HEK293T (cell line): ENCODE results near the gene POLR2A.

ENCODE experiments used
- CTCF ChIA-PET: fragments of 350-600 bp; formaldehyde crosslinking; extraction: SDS; loops from one replicate; lab custom pipeline; 2021; ENCODE audit warnings: antibody characterized with exemption, inconsistent platforms; lab: Yijun Ruan, JAX
- POLR2A ChIA-PET: fragments of 350-600 bp; formaldehyde crosslinking; extraction: SDS; loops from one replicate; lab custom pipeline; 2020; ENCODE audit warnings: antibody characterized with exemption, inconsistent platforms; lab: Yijun Ruan, JAX
- DNase-seq: peaks from one replicate; pipeline ENCODE4 v3.0.0; 2012; ENCODE audit warnings: mixed read lengths; ENCODE audit errors: extremely low spot score
- ARNT ChIP-seq: fragments of 450-650 bp; IDR thresholded peaks from 2 replicates; pipeline ENCODE4 v1.6.1; 2017; ENCODE audit warnings: mild to moderate bottlenecking
- BHLHE40 ChIP-seq: fragments of 450-650 bp; IDR thresholded peaks from 2 replicates; pipeline ENCODE4 v1.6.1; 2016; ENCODE audit warnings: mild to moderate bottlenecking, moderate library complexity, borderline replicate concordance
- CTBP1 ChIP-seq: fragments of 450-650 bp; IDR thresholded peaks from 2 replicates; pipeline ENCODE4 v1.6.1; 2016; ENCODE audit warnings: borderline replicate concordance
- ELF4 ChIP-seq: fragments of 450-650 bp; IDR thresholded peaks from 2 replicates; pipeline ENCODE4 v1.6.1; 2017; ENCODE audit warnings: antibody characterized with exemption
- FOXA1 ChIP-seq: fragments of 450-650 bp; IDR thresholded peaks from 2 replicates; pipeline ENCODE4 v1.6.1; 2016; ENCODE audit warnings: mild to moderate bottlenecking
- FOXK2 ChIP-seq: fragments of 450-650 bp; IDR thresholded peaks from 2 replicates; pipeline ENCODE4 v1.6.1; 2016; ENCODE audit warnings: mild to moderate bottlenecking
- FOXM1 ChIP-seq: fragments of 450-650 bp; IDR thresholded peaks from 2 replicates; pipeline ENCODE4 v1.6.1; 2017; ENCODE audit warnings: mild to moderate bottlenecking, borderline replicate concordance
- HDGF ChIP-seq: fragments of 450-650 bp; IDR thresholded peaks from 2 replicates; pipeline ENCODE4 v1.6.1; 2017; ENCODE audit warnings: antibody characterized with exemption, borderline replicate concordance
- L3MBTL2 ChIP-seq: fragments of 450-650 bp; conservative IDR thresholded peaks from 2 replicates; pipeline ENCODE4 v1.6.1; 2016; ENCODE audit warnings: mild to moderate bottlenecking
- LEF1 ChIP-seq: fragments of 450-650 bp; IDR thresholded peaks from 2 replicates; pipeline ENCODE4 v1.6.1; 2017; ENCODE audit warnings: mild to moderate bottlenecking, borderline replicate concordance
- NFRKB ChIP-seq: fragments of 450-650 bp; IDR thresholded peaks from 2 replicates; pipeline ENCODE4 v1.6.1; 2016; ENCODE audit warnings: mild to moderate bottlenecking, moderate library complexity
- PKNOX1 ChIP-seq: fragments of 450-650 bp; IDR thresholded peaks from 2 replicates; pipeline ENCODE4 v1.6.1; 2016
- SP1 ChIP-seq: fragments of 450-650 bp; IDR thresholded peaks from 2 replicates; pipeline ENCODE4 v1.6.1; 2017
- SUZ12 ChIP-seq: fragments of 450-650 bp; IDR thresholded peaks from 2 replicates; pipeline ENCODE4 v1.6.1; 2016; ENCODE audit warnings: mild to moderate bottlenecking
- TARDBP ChIP-seq: fragments of 450-650 bp; IDR thresholded peaks from 2 replicates; pipeline ENCODE4 v1.6.1; 2016
- ZNF384 ChIP-seq: fragments of 450-650 bp; IDR thresholded peaks from 2 replicates; pipeline ENCODE4 v1.6.1; 2016

The POLR2A gene

GRCh38 chr17:7483255-7484066 is 705 bp upstream of the POLR2A start:
- peak; percentile 84 for DNase-seq
- ChIA-PET CTCF (no interaction called here), POLR2A (interaction anchor here (0.7 to 3.6 kb wide), 8 partner anchors 14 to 154 kb away, joined by 3 to 24 read pairs (median 3); partner anchors contain the start of genes CHRNB1, FGF11, TMEM102 and TMEM256)
- TF ChIP-seq BHLHE40 (no peak), L3MBTL2 (peak; percentile 17; the same call in 1 of the 2 replicates), ELF4 (peak; percentile 74), ZNF384 (no peak), FOXA1 (no peak)

GRCh38 chr17:7484919-7485377 is 782 bp downstream of the POLR2A start:
- TF ChIP-seq NFRKB (no peak), BHLHE40 (no peak), L3MBTL2 (peak; percentile 46; the same call in 1 of the 2 replicates), HDGF (peak; percentile 59; the same call in 1 of the 2 replicates), LEF1 (no peak), SP1 (no peak)
- DNase-seq, result no peak
- CTCF ChIA-PET, result no interaction called here
- POLR2A ChIA-PET, result interaction anchor here (0.8 to 3.6 kb wide), 9 partner anchors 16 to 156 kb away, joined by 3 to 24 read pairs (median 4); partner anchors contain the start of genes CHRNB1, FGF11 and NEURL4

GRCh38 chr17:7486181-7486580 is 2.0 kb downstream of the POLR2A start:
- DNase-seq, result no peak
- POLR2A ChIA-PET, result interaction anchor here (0.9 to 3.6 kb wide), 6 partner anchors 10 to 100 kb away, joined by 3 to 24 read pairs (median 6); partner anchors contain the start of genes CHRNB1 and FGF11
- no peak for TF ChIP-seq CTBP1
- CTCF ChIA-PET, result interaction anchor here (0.6 to 1.4 kb wide), 4 partner anchors 33 to 129 kb away, joined by 3 to 9 read pairs (median 3); no protein-coding TSS in a partner anchor

GRCh38 chr17:7490144-7490543 is 6.0 kb downstream of the POLR2A start:
- TF ChIP-seq HDGF (no peak), SUZ12 (no peak), ZNF384 (no peak), FOXA1 (no peak), CTBP1 (no peak)
- no peak for DNase-seq
- CTCF ChIA-PET, result interaction anchor here (0.6 kb wide), 1 partner anchor 31 kb away, joined by 4 read pairs; no protein-coding TSS in a partner anchor
- POLR2A ChIA-PET, result no interaction called here

GRCh38 chr17:7491583-7491982 is 7.4 kb downstream of the POLR2A start:
- CTCF ChIA-PET, result no interaction called here
- no peak for DNase-seq
- no peak for TF ChIP-seq FOXA1
- POLR2A ChIA-PET, result no interaction called here

- ChIA-PET POLR2A (no interaction called here), CTCF (interaction anchor here (0.8 kb wide), 1 partner anchor 29 kb away, joined by 5 read pairs; no protein-coding TSS in a partner anchor)
- TF ChIP-seq SUZ12 (no peak), PKNOX1 (no peak), FOXA1 (no peak), NFRKB (no peak), L3MBTL2 (no peak), SP1 (no peak), HDGF (no peak), ARNT (no peak), FOXM1 (no peak), CTBP1 (no peak), LEF1 (no peak), ZNF384 (no peak), BHLHE40 (no peak), FOXK2 (no peak), ELF4 (no peak), TARDBP (no peak)
- no peak for DNase-seq
These were observed 9.8 kb downstream of the POLR2A start for GRCh38 chr17:7493941-7494340.

GRCh38 chr17:7495906-7496434 is 11.8 kb downstream of the POLR2A start:
- no peak for TF ChIP-seq BHLHE40
- ChIA-PET POLR2A (no interaction called here), CTCF (no interaction called here)

More at GRCh38 chr17:7495906-7496434, 11.8 kb downstream of the POLR2A start:
- DNase-seq, result no peak
